Superior temporal gyrus (tissue), 1 donor: Measurements from ENCODE around the gene TARS1.
A peak's percentile ranks its signal among the peaks of the same experiment; 100 is the strongest.

Experiments
- DNase-seq: peaks from one replicate; pipeline ENCODE4 v3.0.0-alpha.2; 2016; ENCODE audit errors: extremely low spot score

Gene TARS1

GRCh38 chr5:33440482-33441240 lies at the start of gene TARS1:
Gene TARS1, plus strand, starts transcription at chr5:33440965. Its CDS starts 122 bp downstream, at chr5:33441087.
- DNase-seq, result peak; percentile 99

GRCh38 chr5:33398501-33398900 lies 42.3 kb upstream of the TARS1 start:
- DNase-seq, result no peak

- no peak for DNase-seq
These were observed 40.1 kb upstream of the TARS1 start for GRCh38 chr5:33400675-33401074.

- no peak for DNase-seq
These were observed 39.0 kb upstream of the TARS1 start for GRCh38 chr5:33401482-33402390.

GRCh38 chr5:33403187-33403586 lies 37.6 kb upstream of the TARS1 start:
- no peak for DNase-seq

GRCh38 chr5:33408816-33409215 lies 31.9 kb upstream of the TARS1 start:
- DNase-seq, result no peak

- no peak for DNase-seq
These were observed 31.2 kb upstream of the TARS1 start for GRCh38 chr5:33409435-33410170.

- no peak for DNase-seq
These were observed 30.5 kb upstream of the TARS1 start for GRCh38 chr5:33410221-33410620.

- DNase-seq, result no peak
These were observed 29.3 kb upstream of the TARS1 start for GRCh38 chr5:33411498-33411897.

GRCh38 chr5:33415811-33416354 lies 24.9 kb upstream of the TARS1 start:
- DNase-seq, result no peak

- no peak for DNase-seq
These were observed 23.1 kb upstream of the TARS1 start for GRCh38 chr5:33417632-33418031.

GRCh38 chr5:33420946-33421345 lies 19.8 kb upstream of the TARS1 start:
- no peak for DNase-seq

- no peak for DNase-seq
These were observed 18.6 kb upstream of the TARS1 start for GRCh38 chr5:33422191-33422590.

GRCh38 chr5:33423018-33423630 lies 17.6 kb upstream of the TARS1 start:
- DNase-seq, result peak; percentile 61

GRCh38 chr5:33425314-33425713 lies 15.5 kb upstream of the TARS1 start:
- DNase-seq, result no peak

- DNase-seq, result no peak
These were observed 9.8 kb upstream of the TARS1 start for GRCh38 chr5:33430983-33431382.

GRCh38 chr5:33432656-33433055 lies 8.1 kb upstream of the TARS1 start:
- DNase-seq, result no peak

- DNase-seq, result no peak
These were observed 7.2 kb upstream of the TARS1 start for GRCh38 chr5:33433303-33434240.

- DNase-seq, result peak; percentile 90
These were observed 4.8 kb upstream of the TARS1 start for GRCh38 chr5:33435893-33436490.

- no peak for DNase-seq
These were observed 1.8 kb upstream of the TARS1 start for GRCh38 chr5:33438996-33439395.
